HG03571 (cell line): ENCODE measurements around the gene DUSP14.
"Not testable (repeated sequence)": the region's sequence is repeated elsewhere in the genome, so short reads cannot be mapped to it uniquely, and the experiment has no call there.

Experiments used
- ATAC-seq: cut with Tn5 transposase; IDR thresholded peaks from one replicate; pipeline ENCODE4 v1.9.1; 2021; ENCODE audit not compliant: unreplicated experiment

The DUSP14 gene

GRCh38 chr17:37489197-37490001 is at the start of gene DUSP14:
DUSP14 (plus strand) TSS chr17:37489891; CDS start chr17:37512273, 22,382 bp downstream.
- ATAC-seq, result peak; percentile 61

- no peak for ATAC-seq
Measured at GRCh38 chr17:37440424-37440823, 49.3 kb upstream of the DUSP14 start.

- not testable (repeated sequence) for ATAC-seq
Measured at GRCh38 chr17:37441369-37442014, 48.2 kb upstream of the DUSP14 start.

- ATAC-seq, result no peak
Measured at GRCh38 chr17:37446027-37446426, 43.7 kb upstream of the DUSP14 start.

- ATAC-seq, result no peak
Measured at GRCh38 chr17:37447641-37448040, 42.0 kb upstream of the DUSP14 start.

- no peak for ATAC-seq
Measured at GRCh38 chr17:37450112-37450511, 39.6 kb upstream of the DUSP14 start.

GRCh38 chr17:37457801-37458200 is 31.9 kb upstream of the DUSP14 start:
- ATAC-seq, result not testable (repeated sequence)

- no peak for ATAC-seq
Measured at GRCh38 chr17:37458805-37459204, 30.9 kb upstream of the DUSP14 start.

GRCh38 chr17:37461668-37462067 is 28.0 kb upstream of the DUSP14 start:
- ATAC-seq, result no peak

GRCh38 chr17:37462492-37462891 is 27.2 kb upstream of the DUSP14 start:
- ATAC-seq, result no peak

- ATAC-seq, result no peak
Measured at GRCh38 chr17:37463039-37463438, 26.7 kb upstream of the DUSP14 start.

GRCh38 chr17:37465069-37465616 is 24.5 kb upstream of the DUSP14 start:
- no peak for ATAC-seq

- ATAC-seq, result no peak
Measured at GRCh38 chr17:37466471-37466870, 23.2 kb upstream of the DUSP14 start.

GRCh38 chr17:37470181-37470580 is 19.5 kb upstream of the DUSP14 start:
- no peak for ATAC-seq

GRCh38 chr17:37475731-37476420 is 13.8 kb upstream of the DUSP14 start:
- ATAC-seq, result no peak

- ATAC-seq, result no peak
Measured at GRCh38 chr17:37476431-37477120, 13.1 kb upstream of the DUSP14 start.

GRCh38 chr17:37478187-37478586 is 11.5 kb upstream of the DUSP14 start:
- ATAC-seq, result no peak

- no peak for ATAC-seq
Measured at GRCh38 chr17:37479025-37479424, 10.7 kb upstream of the DUSP14 start.

GRCh38 chr17:37480427-37480826 is 9.3 kb upstream of the DUSP14 start:
- ATAC-seq, result no peak

GRCh38 chr17:37481001-37481665 is 8.6 kb upstream of the DUSP14 start:
- ATAC-seq, result no peak
